Measurements from ENCODE around the gene ERC2. TPM values are rescaled to one million over a fixed set of nuclear protein-coding genes. Genes with fewer than 3 reads are reported as not detected.

ERC2 gene
- total and polyA plus RNA-seq, 2 of the 8 experiments (the other 6 are each of a cell fraction or from before 2014, with no cell fraction given), result 16.4 to 22.8 TPM

GRCh38 chr3:56321383-56321782 lies 146.9 kb downstream of the ERC2 start:
- Histone ChIP-seq H3K14ac (ENCODE audit: insufficient read length) (no peak overlapping the region), H4K5ac (ENCODE audit: insufficient read length, low read depth, low read length) (no peak overlapping the region), H2BK20ac (ENCODE audit: low read length) (no peak overlapping the region), H2BK5ac (ENCODE audit: low read depth, low read length) (no peak overlapping the region), H2BK120ac (replicated peaks; ENCODE audit: low read depth, low read length) (no peak overlapping the region), H3K23me2 (ENCODE audit: low read depth, low read length) (no peaks in the 10 kb centered on the region), H3K4ac (replicated peaks; ENCODE audit: insufficient read length, low read depth, low read length) (no peak overlapping the region), H3K23ac (ENCODE audit: insufficient read length) (no peak overlapping the region), H3K27ac (ENCODE audit: low read depth, low read length) (no peak overlapping the region), H2BK12ac (ENCODE audit: low read depth, low read length) (no peak overlapping the region), H2AFZ (ENCODE audit: low read length) (no peak overlapping the region), H3K18ac (ENCODE audit: extremely low read depth, low read length) (no peak overlapping the region), H3K27me3 (replicated peaks in 1 of 4; ENCODE audit: control insufficient read depth in 3 of 4, extremely low read depth in 1 of 4, insufficient read depth in 3 of 4, low read length in 3 of 4) (no peaks in the 10 kb centered on the region), H4K20me1 (replicated peaks in 1 of 2; ENCODE audit: control insufficient read depth in 1 of 2, insufficient read depth in 2 of 2, low read length in 2 of 2) (peaks cover 0 to 2% of the 10 kb centered on the region in 2 experiments), H3K4me2 (ENCODE audit: insufficient read depth in 1 of 2, low read depth in 2 of 2, low read length in 2 of 2) (no peak overlapping the region), H2AK5ac (ENCODE audit: low read depth, low read length) (no peak overlapping the region), H4K91ac (replicated peaks; ENCODE audit: insufficient read length, low read length) (no peak overlapping the region), H3K36me3 (ENCODE audit: control insufficient read depth in 2 of 4, insufficient read depth in 4 of 4, low read length in 3 of 4) (no peaks in the 10 kb centered on the region), H4K8ac (ENCODE audit: extremely low read depth, insufficient read depth, low read length) (no peak overlapping the region), H2BK15ac (ENCODE audit: low read length) (no peak overlapping the region), H3K79me2 (ENCODE audit: control insufficient read depth in 1 of 2, insufficient read depth in 2 of 2, low read length in 2 of 2) (no peaks in the 10 kb centered on the region), H3K9ac (replicated peaks in 1 of 4; ENCODE audit: extremely low read depth in 1 of 4, low read depth in 3 of 4, low read length in 3 of 4) (no peak overlapping the region), H3K79me1 (ENCODE audit: low read depth, low read length) (no peaks in the 10 kb centered on the region), H3K4me1 (replicated peaks in 1 of 4; ENCODE audit: control insufficient read depth in 3 of 4, insufficient read depth in 4 of 4, low read length in 3 of 4) (peaks cover 2 to 9% (median 6%) of the 10 kb centered on the region in 4 experiments; a peak in 5 of 7 replicates), H3K9me3 (ENCODE audit: insufficient read depth in 2 of 2, low read depth in 1 of 2, low read length in 1 of 2) (no peaks in the 10 kb centered on the region), H3K4me3 (ENCODE audit: extremely low read depth in 1 of 4, insufficient read depth in 2 of 4, low read depth in 3 of 4, low read length in 4 of 4) (no peak overlapping the region), H3K56ac (replicated peaks; ENCODE audit: insufficient read length, low read depth, low read length) (no peak overlapping the region)
- CTCF ChIA-PET (ENCODE audit: partially characterized antibody), result interaction anchor here (0.7 to 2.6 kb wide), 7 partner anchors 18 to 126 kb away, joined by 3 to 11 read pairs (median 4); no protein-coding TSS in a partner anchor
- FAIRE-seq (no peak), DNase-seq (ENCODE audit: low read depth in 1 of 2, low spot score in 2 of 2) (no peak)
- 75% methylated on average over 1 of the region's 1 CpG; no CpG with 5 or more reads in 1 of the 2 experiments for WGBS, 2 experiments (ENCODE audit: extremely low coverage in 1 of 2, insufficient coverage in 1 of 2, insufficient read length in 1 of 2, insufficient replicate concordance in 2 of 2, low coverage in 1 of 2, low lambda C conversion rate in 2 of 2, missing lambda C conversion rate in 1 of 2)
- POLR2A ChIA-PET (ENCODE audit: partially characterized antibody), result no interaction called here
- no peak for TF ChIP-seq ATF3 (IDR thresholded peaks at IDR 0.05; ENCODE audit: insufficient read depth, low read depth, low read length)
- no peak for TF ChIP-seq TBP (IDR thresholded peaks at IDR 0.05; ENCODE audit: low read depth, low read length)
- TF ChIP-seq CREB1 (IDR thresholded peaks at IDR 0.05), result no peak
- TF ChIP-seq MAFK (IDR thresholded peaks at IDR 0.05; ENCODE audit: low read depth, low read length), result no peak
- no peak for TF ChIP-seq MAX (IDR thresholded peaks at IDR 0.05)
- TF ChIP-seq CEBPB (IDR thresholded peaks at IDR 0.05; ENCODE audit: low read depth, low read length), result no peak

Measured in H1 (cell line).